Glomerular visceral epithelial cell (primary cell): ENCODE data around the gene IER5L.
"Not testable (repeated sequence)": the region's sequence is repeated elsewhere in the genome, so short reads cannot be mapped to it uniquely, and the experiment has no call there.

ENCODE experiments used
- DNase-seq: peaks from one replicate; pipeline ENCODE4 v3.0.0-alpha.2; 2016; ENCODE audit errors: extremely low spot score

IER5L gene

GRCh38 chr9:129139233-129139992, 38.6 kb downstream of the IER5L start:
- peak; percentile 81 for DNase-seq

- no peak for DNase-seq
Measured at GRCh38 chr9:129138476-129139232, 39.4 kb downstream of the IER5L start.

GRCh38 chr9:129138144-129138462, 40.0 kb downstream of the IER5L start:
- no peak for DNase-seq

DNA sequence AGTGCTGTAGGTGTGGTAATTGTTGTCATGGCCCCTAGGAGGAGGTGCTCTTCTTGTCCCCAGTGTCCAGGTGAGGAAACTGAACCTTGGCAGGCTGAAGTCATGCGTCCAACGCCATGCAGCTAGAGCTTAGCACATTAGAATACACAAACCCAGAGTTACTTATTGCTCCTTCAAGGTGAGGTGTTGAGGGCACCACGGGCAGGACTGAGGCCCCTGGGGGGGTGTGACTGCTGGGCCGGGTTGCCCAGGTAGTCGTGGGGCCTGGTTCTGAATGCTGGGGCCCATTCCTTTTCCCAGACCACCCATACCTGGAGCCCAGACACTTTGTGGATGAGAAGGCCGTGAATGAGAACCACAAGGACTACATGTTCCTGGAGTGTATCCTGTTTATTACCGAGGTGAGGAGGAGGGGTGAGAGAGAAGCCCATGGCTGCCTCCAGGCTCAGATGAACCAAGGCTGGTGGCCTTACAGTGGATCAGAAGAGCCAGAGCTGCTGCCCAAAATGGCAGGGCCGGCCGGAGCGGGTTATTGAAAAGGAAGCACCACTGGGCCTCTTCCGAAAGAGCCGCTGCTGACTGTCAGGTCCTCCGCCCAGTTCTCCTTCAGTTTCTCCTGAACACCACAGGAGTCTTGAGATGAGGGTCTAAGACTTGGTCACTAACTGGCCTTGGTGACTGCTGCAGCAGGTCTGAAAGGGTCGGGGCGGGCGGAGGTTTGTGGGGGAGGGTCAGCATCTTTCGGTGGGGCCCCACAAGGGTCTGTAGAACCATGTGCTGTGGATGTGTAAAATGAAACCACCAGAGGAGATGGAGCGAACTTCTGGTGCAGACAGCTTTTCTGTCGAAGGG, 40.5 kb downstream of the IER5L start:
- DNase-seq = no peak

GRCh38 chr9:129136446-129137035, 41.5 kb downstream of the IER5L start:
- no peak for DNase-seq

DNA sequence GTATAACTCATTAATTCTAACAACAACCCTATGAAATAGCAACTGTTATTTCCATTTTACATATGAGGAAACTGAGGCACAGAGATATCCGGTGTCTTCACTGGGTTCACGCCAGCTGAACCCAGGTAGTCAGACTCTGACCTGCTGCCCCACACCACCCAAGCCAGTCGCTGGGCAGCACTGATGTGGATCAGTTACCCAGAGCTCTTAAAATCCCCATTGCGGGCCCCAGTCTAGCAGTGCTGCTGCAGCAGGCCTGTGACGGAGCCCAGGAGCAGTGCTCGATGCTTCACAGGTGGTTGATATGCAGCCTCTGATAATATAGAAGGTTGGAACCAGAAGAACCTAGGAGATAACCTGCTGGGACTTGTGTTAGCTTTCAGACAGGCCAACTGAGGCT, 42.6 kb downstream of the IER5L start:
- no peak for DNase-seq

- no peak for DNase-seq
Measured at GRCh38 chr9:129133082-129133481, 45.0 kb downstream of the IER5L start.

DNA sequence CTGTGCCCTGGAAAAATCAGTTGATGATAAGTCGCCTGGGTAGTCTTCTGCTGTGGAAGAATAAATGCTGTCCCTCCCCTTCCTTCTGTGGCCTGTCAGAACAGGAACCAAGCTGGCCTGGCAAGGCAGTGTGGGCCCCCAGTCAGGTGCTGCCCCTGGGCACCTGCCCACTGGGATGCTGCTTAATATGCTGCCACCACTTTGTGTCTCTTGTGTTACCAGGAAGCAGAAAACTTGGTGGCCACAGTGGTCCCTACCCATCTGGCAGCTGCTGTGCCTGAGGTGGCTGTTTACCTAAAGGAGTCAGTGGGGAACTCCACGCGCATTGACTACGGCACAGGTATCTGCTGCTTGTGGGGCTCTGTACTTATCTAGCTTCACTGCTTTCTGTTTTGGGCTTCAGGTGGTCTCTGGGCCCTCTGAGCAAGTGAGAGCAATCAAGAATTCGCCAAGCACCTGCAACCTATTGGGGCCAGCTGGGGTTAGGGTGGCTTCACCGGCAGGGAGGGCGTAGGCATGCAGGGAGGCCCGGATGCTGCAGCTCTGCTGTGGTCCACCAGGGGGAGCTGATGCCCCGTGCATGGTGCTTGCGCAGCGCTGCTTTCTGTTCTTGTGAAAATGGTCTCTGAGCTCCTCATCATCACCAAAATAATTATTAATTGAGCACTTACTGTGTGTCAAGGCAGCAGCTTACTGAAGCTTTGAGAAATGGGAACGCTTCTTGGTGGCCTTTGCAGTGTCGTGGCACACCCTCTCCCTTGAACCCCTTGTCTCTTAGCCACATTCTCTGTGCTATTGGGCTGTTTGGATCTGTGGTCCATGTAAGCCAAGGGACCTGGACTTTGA, 46.5 kb downstream of the IER5L start:
- peak; percentile 71 for DNase-seq

GRCh38 chr9:129130791-129131190, 47.3 kb downstream of the IER5L start:
- no peak for DNase-seq

DNA sequence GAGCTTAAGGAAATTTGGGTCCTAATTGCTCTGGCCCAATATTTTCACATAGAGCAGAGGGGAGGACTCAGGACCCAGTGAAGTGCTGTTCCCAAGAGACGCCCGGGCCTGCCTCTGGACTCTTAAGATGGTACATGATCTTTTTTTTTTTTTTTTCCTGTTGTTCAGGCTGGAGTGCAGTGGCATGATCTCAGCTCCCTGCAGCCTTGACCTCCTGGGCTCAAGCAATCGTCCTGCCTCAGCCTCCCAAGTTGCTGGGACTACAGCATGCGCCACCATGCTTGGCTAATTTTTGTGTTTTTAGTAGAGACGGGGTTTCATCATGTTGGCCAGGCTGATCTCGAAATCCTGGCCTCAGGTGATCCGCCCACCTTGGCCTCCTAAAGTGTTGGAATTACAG, 47.8 kb downstream of the IER5L start:
- DNase-seq = not testable (repeated sequence)

DNA sequence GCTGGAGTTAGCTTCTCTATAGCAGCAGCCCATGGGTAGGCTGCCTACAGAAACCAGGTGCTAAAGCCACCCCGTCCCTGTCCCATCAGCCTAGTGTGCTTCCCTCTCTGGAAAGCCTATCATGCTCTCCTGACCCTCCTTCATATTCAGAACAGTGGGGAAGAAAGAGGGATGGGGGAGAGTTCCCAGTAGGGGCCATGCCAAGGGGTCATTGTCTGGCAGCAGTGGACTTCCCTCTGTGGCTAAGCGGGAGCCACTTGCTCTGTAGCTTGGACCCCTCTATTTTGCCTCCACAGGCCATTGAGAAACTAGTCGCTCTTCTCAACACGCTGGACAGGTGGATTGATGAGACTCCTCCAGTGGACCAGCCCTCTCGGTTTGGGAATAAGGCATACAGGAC, 49.4 kb downstream of the IER5L start:
- no peak for DNase-seq

DNA sequence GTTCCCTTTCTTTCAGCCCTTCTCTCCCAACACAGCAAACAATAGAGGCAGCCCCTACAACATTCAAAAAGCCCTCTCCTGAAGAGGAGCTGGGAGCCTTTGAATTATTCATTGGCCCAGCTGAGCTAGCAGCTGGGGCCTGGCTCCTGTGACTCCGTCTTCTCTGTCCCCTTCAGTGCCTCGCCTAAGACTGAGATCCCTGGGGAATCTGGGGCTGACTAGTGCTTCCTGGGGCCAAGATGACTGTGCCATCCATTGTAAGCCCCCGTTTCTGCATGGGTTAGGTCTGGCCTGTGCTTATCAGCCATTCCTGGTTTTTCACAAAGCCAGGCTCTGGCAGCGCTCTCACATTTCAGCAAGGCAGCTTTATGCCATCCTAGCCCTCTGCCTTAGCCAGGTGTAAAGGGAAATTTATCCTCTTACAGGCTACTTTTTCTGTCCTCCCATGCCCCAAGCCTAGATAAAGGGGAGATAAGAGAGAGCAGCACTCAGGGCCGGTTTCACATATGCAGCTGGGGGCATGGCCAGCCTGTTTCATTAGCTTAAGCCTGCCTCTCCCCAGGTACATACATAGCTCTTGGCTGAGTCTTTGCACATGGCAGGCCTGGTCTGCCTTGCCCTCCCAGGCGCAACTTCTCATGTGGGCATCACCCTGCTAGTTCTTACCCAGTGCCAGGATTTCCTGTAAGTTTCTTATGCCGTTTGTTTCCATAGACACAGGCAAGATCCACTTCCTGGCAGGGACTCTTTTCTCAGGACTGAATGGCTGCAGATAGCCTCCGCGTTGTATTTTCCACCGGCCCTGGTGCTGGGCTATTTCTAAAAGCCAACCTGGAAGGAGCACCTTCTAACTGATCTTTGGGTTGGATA, 51.1 kb downstream of the IER5L start:
- no peak for DNase-seq
